ENCODE results near the gene CDH8.

Gene CDH8

GRCh38 chr16:61891460-61891859, 144.8 kb downstream of the CDH8 start:
- TF ChIP-seq CTCF (IDR thresholded peaks at IDR 0.05; ENCODE audit: low read depth, low read length): no peak
- no peak overlapping the region for H3K4me3 ChIP-seq (ENCODE audit: low read depth, low read length)

GRCh38 chr16:61890386-61890785, 145.9 kb downstream of the CDH8 start:
- no peak for TF ChIP-seq CTCF (IDR thresholded peaks at IDR 0.05; ENCODE audit: low read depth, low read length)

GRCh38 chr16:61887903-61888302, 148.3 kb downstream of the CDH8 start:
- no peak for TF ChIP-seq CTCF (IDR thresholded peaks at IDR 0.05; ENCODE audit: low read depth, low read length)

More at GRCh38 chr16:61890386-61890785, 145.9 kb downstream of the CDH8 start:
- no peak overlapping the region for H3K4me3 ChIP-seq (ENCODE audit: low read depth, low read length)

GRCh38 chr16:61885343-61885742, 150.9 kb downstream of the CDH8 start:
- TF ChIP-seq CTCF (IDR thresholded peaks at IDR 0.05; ENCODE audit: low read depth, low read length): no peak
- no peak overlapping the region for H3K4me3 ChIP-seq (ENCODE audit: low read depth, low read length)

More at GRCh38 chr16:61887903-61888302, 148.3 kb downstream of the CDH8 start:
- no peak overlapping the region for H3K4me3 ChIP-seq (ENCODE audit: low read depth, low read length)

GRCh38 chr16:61879306-61879705, 156.9 kb downstream of the CDH8 start:
- no peak for TF ChIP-seq CTCF (IDR thresholded peaks at IDR 0.05; ENCODE audit: low read depth, low read length)
- no peak overlapping the region for H3K4me3 ChIP-seq (ENCODE audit: low read depth, low read length)

- no peak for TF ChIP-seq CTCF (IDR thresholded peaks at IDR 0.05; ENCODE audit: low read depth, low read length)
- no peak overlapping the region for H3K4me3 ChIP-seq (ENCODE audit: low read depth, low read length)
Measured at GRCh38 chr16:61877436-61877835, 158.8 kb downstream of the CDH8 start.

- no peak overlapping the region for H3K4me3 ChIP-seq (ENCODE audit: low read depth, low read length)
- TF ChIP-seq CTCF (IDR thresholded peaks at IDR 0.05; ENCODE audit: low read depth, low read length): no peak
Measured at GRCh38 chr16:61872778-61873119, 163.5 kb downstream of the CDH8 start.
